ENCODE measurements around the gene KCNRG. TPM values are rescaled to one million over a fixed set of nuclear protein-coding genes. Genes with fewer than 3 reads are reported as not detected.

Gene KCNRG
- total and polyA plus RNA-seq, 9 of the 15 experiments (the other 6 are each of a cell fraction or from before 2014, with no cell fraction given): 0.36 to 1.1 (median 0.53) TPM

- ChIA-PET CTCF (ENCODE audit: low intra/inter-chr PET ratio) (no interaction called here), POLR2A (interaction anchor here (0.7 to 1.0 kb wide), 2 partner anchors 9 to 532 kb away, joined by 4 to 7 read pairs; partner anchors contain the start of gene TRIM13)
- Histone ChIP-seq H3K36me3 (ENCODE audit: control insufficient read depth, insufficient read depth, low read length) (peaks cover 54% of the 10 kb centered on the region; the same call in 1 of the 3 replicates), H3K9me1 (ENCODE audit: control insufficient read depth, insufficient read depth, low read length) (no peaks in the 10 kb centered on the region), H3K4me3 (no peak overlapping the region), H3K27me3 (ENCODE audit: control insufficient read depth in 2 of 2, insufficient read depth in 2 of 2, low read length in 2 of 2) (no peaks in the 10 kb centered on the region), H3K79me2 (ENCODE audit: control insufficient read depth, insufficient read depth, low read length) (peaks cover 49% of the 10 kb centered on the region), H3K9ac (ENCODE audit: insufficient read depth in 1 of 2, low read depth in 2 of 2, low read length in 2 of 2) (no peak overlapping the region), H4K20me1 (replicated peaks; ENCODE audit: control insufficient read depth, insufficient read depth, low read length) (no peaks in the 10 kb centered on the region), H2AFZ (ENCODE audit: low read depth, low read length) (no peak overlapping the region), H3K9me3 (replicated peaks; ENCODE audit: control insufficient read depth, insufficient read depth, low read depth, low read length) (no peaks in the 10 kb centered on the region), H3K4me1 (replicated peaks in 1 of 2; ENCODE audit: control insufficient read depth in 2 of 2, insufficient read depth in 2 of 2, low read length in 2 of 2) (no peaks in the 10 kb centered on the region), H3K4me2 (ENCODE audit: insufficient read depth, low read length) (no peak overlapping the region), H3K27ac (ENCODE audit: extremely low read depth, low read depth, low read length) (no peak overlapping the region)
- FAIRE-seq: no peak
- no peak for ATAC-seq
- intact Hi-C loops (cut with micrococcal nuclease) (no loop called here), in situ Hi-C loops (cut with MboI) (no loop called here)
- BruUV-seq (replicated peaks): no TSS peak
- DNase-seq (ENCODE audit: extremely low read depth in 1 of 4, low spot score in 3 of 4): no peak
- 96% methylated on average over 3 of the region's 7 CpGs for WGBS (ENCODE audit: insufficient coverage, low coverage, missing lambda C conversion rate)
- TF ChIP-seq ZNF318 (IDR thresholded peaks at IDR 0.05; ENCODE audit: borderline replicate concordance in 1 of 2, low read depth in 1 of 2): no peak
- TF ChIP-seq TAF7 (tag; IDR thresholded peaks at IDR 0.05): no peak
- no peak for TF ChIP-seq HDAC2 (IDR thresholded peaks at IDR 0.05)
- TF ChIP-seq XRCC5 (IDR thresholded peaks at IDR 0.05; ENCODE audit: low read depth, low read length): no peak
- TF ChIP-seq CBFB (CRISPR knock-in tag; IDR thresholded peaks at IDR 0.05): no peak
- no peak for TF ChIP-seq FOXO4 (CRISPR knock-in tag; IDR thresholded peaks at IDR 0.05)
Observed at GRCh38 chr13:50006426-50007135, 8.7 kb upstream of the KCNRG start.
